ENCODE measurements around the gene SNRNP48.

SNRNP48 gene

GRCh38 chr6:7650878-7651277 is 60.9 kb downstream of the SNRNP48 start:
- POLR2A ChIA-PET (ENCODE audit: low non-redundant PET), result no interaction called here
- CTCF ChIA-PET, result interaction anchor here (0.6 kb wide), 1 partner anchor 362 kb away, joined by 3 read pairs; no protein-coding TSS in a partner anchor
- no peak for DNase-seq (ENCODE audit: low spot score)
- no peak for TF ChIP-seq CTCF (conservative IDR thresholded peaks at IDR 0.05; ENCODE audit: low read depth)
- no peak overlapping the region for H3K27ac ChIP-seq

- no peak overlapping the region for H3K27ac ChIP-seq
- POLR2A ChIA-PET (ENCODE audit: low non-redundant PET), result no interaction called here
- no peak for DNase-seq (ENCODE audit: low spot score)
- CTCF ChIA-PET, result no interaction called here
- TF ChIP-seq CTCF (conservative IDR thresholded peaks at IDR 0.05; ENCODE audit: low read depth), result no peak
Observed at GRCh38 chr6:7652957-7653356, 63.0 kb downstream of the SNRNP48 start.

GRCh38 chr6:7656355-7656754 is 66.4 kb downstream of the SNRNP48 start:
- H3K27ac ChIP-seq, result no peak overlapping the region
- CTCF ChIA-PET, result interaction anchor here (0.7 kb wide), 1 partner anchor 66 kb away, joined by 3 read pairs; no protein-coding TSS in a partner anchor
- DNase-seq (ENCODE audit: low spot score), result no peak
- POLR2A ChIA-PET (ENCODE audit: low non-redundant PET), result no interaction called here
- TF ChIP-seq CTCF (conservative IDR thresholded peaks at IDR 0.05; ENCODE audit: low read depth), result no peak

GRCh38 chr6:7658543-7658942 is 68.5 kb downstream of the SNRNP48 start:
- CTCF ChIA-PET, result interaction anchor here (0.8 kb wide), 1 partner anchor 12 kb away, joined by 3 read pairs; no protein-coding TSS in a partner anchor
- POLR2A ChIA-PET (ENCODE audit: low non-redundant PET), result no interaction called here
- no peak for TF ChIP-seq CTCF (conservative IDR thresholded peaks at IDR 0.05; ENCODE audit: low read depth)
- no peak overlapping the region for H3K27ac ChIP-seq
- DNase-seq (ENCODE audit: low spot score), result no peak

GRCh38 chr6:7661364-7661763 is 71.4 kb downstream of the SNRNP48 start:
- no peak for TF ChIP-seq CTCF (conservative IDR thresholded peaks at IDR 0.05; ENCODE audit: low read depth)
- CTCF ChIA-PET, result interaction anchor here (0.6 kb wide), 1 partner anchor 15 kb away, joined by 5 read pairs; no protein-coding TSS in a partner anchor
- H3K27ac ChIP-seq, result no peak overlapping the region
- POLR2A ChIA-PET (ENCODE audit: low non-redundant PET), result no interaction called here
- DNase-seq (ENCODE audit: low spot score), result no peak

Measured in RWPE1 (cell line).